GM20431 (cell line): ENCODE results near the gene CPZ.

Experiments used
- in situ Hi-C: fragments of 300-500 bp; cut with MseI, MboI; formaldehyde crosslinking; loops from one replicate; pipeline ENCODE4 v1.15.0; 2020; ENCODE audit warnings: low sequenced_read_pairs; ENCODE audit not compliant: unreplicated experiment

CPZ gene

GRCh38 chr4:8591626-8592365, 769 bp upstream of the CPZ start:
- in situ Hi-C loops, result loop anchor here (25.0 kb wide), 1 partner anchor 129 kb away; no protein-coding TSS in a partner anchor

GRCh38 chr4:8593264-8594096, 915 bp downstream of the CPZ start:
- in situ Hi-C loops, result loop anchor here (25.0 kb wide), 1 partner anchor 131 kb away; no protein-coding TSS in a partner anchor

DNA sequence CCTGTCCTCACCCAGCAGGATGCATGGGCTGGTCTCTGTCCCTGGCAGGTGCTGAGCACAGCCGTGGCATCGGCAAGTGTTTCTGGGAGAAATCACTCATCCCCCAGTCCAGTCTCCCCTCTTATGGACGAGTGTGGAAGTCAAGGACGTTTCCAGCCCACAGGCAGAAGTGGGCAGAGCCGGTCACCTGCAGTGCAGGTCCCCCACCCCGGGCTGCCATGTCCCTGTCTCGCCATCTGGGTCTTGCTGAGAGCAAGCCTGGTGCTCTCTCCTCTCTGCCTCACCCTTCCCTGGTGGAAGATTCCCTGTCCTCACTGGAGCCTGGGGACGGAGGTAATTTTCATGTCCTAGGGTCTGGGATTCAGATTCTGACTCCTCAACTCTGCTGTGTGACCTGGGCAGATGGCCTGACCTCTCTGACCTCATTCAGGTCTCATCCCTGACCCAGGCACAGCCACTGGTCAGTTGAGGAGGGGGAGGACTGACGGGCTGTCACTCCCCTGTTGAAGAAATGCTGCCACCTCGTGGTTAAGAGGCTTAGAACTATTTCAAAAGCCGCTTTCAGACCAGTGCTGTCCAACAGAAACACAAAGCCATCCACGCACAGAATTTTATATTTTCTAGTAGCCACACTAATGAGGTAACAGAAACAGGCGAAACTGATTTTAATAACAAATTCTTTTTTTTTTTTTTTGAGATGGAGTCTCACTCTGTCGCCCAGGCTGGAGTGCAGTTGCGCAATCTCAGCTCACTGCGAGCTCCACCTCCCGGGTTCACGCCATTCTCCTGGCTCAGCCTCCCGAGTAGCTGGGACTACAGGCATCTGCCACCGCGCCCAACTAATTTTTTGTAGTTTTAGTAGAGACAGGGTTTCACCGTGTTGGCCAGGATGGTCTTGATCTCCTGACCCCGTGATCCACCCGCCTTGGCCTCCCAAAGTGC, 1.8 kb downstream of the CPZ start:
- in situ Hi-C loops, result loop anchor here (25.0 kb wide), 1 partner anchor 132 kb away; no protein-coding TSS in a partner anchor

GRCh38 chr4:8595237-8596087, 2.9 kb downstream of the CPZ start:
- in situ Hi-C loops, result loop anchor here (25.0 kb wide), 1 partner anchor 133 kb away; no protein-coding TSS in a partner anchor

GRCh38 chr4:8596891-8597290, 4.3 kb downstream of the CPZ start:
- in situ Hi-C loops, result loop anchor here (25.0 kb wide), 1 partner anchor 135 kb away; no protein-coding TSS in a partner anchor

DNA sequence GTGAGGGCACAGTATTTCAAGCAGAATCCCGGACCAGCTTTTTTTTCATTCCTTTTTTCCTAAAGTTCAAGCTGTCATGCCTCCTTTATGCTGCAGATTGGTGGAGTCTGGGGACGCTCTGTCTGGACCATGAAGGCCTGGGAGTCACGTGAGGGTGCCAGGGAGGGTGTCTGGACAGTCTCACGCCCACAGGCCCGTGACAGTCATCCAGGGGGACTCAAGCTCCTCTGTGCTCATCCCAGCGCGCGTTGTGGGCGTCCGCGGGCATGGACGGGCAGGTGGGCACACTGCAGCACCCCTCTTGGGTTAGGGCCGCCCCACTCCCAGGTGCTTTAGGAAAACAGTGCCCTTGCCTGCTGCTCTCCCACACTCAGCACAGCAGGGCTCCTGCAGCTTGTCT, 4.8 kb downstream of the CPZ start:
- in situ Hi-C loops, result loop anchor here (25.0 kb wide), 1 partner anchor 135 kb away; no protein-coding TSS in a partner anchor

DNA sequence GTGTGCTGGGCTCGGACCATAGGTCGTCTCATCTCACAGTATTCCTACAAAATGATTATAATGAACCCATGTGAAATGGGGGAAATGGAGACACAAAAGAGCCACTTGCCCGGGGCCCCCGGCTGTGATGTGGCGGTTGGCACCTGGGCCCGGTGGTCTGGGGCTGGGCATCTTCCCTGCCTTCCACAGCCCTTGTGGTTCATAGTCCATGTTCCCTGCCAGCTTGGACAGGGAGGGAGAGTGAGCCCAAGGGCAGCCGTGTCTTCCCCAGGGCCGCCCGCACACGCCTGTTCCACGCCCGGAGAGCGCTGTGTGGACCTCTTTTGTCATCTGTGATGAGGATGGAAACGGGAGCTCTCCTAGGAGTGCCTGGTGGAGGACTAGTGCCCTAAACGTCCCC, 5.2 kb downstream of the CPZ start:
- in situ Hi-C loops, result loop anchor here (25.0 kb wide), 1 partner anchor 135 kb away; no protein-coding TSS in a partner anchor

- in situ Hi-C loops, result loop anchor here (25.0 kb wide), 1 partner anchor 136 kb away; no protein-coding TSS in a partner anchor
Measured at GRCh38 chr4:8598391-8599090, 6.0 kb downstream of the CPZ start.

DNA sequence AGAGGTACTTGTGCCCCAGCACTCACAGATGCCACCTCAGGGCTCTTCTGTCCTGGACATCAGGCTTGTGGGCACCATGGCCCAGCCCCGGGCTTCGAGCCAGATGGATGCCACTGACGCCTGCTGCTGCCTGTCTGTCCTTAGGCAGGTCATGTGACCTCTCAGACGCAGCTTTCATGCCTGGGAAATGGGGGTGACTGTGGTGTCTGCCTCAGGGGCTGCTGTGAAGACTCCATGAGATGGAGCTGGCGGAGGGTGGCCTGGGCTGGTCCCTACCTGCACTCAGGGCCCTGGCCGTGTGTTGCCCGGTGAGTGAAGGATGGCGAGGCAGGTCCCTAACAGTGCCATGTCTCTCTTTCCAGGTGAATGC, 6.5 kb downstream of the CPZ start:
- in situ Hi-C loops, result loop anchor here (25.0 kb wide), 1 partner anchor 137 kb away; no protein-coding TSS in a partner anchor

DNA sequence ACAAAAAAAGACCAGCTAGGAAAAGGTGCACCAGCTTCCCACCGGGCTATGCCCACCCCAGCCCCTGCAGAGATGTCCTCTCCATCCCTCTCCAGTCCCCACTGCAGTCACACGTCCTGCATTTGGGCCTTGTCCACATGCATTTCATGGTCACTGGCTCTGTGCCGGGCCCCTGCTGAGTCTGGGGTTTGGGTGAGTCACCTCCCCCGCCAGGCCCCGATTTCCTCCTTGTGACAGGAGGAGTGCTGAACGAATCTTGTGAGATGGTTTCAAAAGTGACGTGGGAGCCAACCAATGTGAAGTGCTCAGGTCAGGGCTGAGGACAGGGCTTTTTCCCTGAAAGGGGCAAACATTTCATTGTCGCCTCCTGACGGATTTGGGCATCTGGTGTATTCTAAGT, 7.1 kb downstream of the CPZ start:
- in situ Hi-C loops, result loop anchor here (25.0 kb wide), 1 partner anchor 137 kb away; no protein-coding TSS in a partner anchor

DNA sequence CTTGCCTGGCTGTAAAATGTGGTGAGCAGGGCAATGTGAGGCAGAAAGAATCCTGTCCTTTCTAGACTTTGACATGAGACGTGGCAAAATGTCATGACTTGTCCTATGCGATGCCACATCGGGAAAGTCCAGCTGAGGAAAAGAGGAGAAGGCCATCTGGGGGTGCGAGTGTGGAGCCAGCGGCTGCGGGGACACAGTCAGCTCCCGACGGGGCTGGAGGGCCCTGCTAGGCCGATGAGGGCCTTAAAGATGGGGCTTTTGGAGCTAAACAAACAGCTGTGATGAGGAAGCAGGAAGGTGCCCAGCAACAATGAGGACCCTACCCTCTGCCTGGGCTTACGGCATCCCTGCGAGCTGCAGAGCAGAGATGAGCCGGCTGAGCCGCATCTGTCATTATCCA, 7.7 kb downstream of the CPZ start:
- in situ Hi-C loops, result no loop called here

DNA sequence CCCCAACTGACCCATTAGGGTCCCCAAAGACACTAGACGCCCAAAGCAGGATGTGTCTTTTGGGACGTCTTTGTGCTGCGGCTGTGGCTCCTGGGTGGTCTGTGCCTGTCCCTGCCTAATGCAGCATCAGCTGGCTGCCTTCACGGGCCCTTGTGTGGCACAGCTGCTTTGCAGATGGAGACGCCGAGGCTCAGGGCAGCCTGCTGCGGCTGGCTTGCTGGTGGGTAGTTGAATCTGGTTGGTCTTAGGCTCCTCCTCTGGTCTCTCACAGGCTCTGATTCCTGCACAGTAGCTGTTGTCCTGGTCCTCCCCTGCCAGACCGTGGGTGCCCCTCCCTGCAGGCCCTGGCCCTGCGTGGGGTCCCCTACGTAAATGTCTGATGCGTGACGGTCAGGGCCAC, 8.1 kb downstream of the CPZ start:
- in situ Hi-C loops, result no loop called here

DNA sequence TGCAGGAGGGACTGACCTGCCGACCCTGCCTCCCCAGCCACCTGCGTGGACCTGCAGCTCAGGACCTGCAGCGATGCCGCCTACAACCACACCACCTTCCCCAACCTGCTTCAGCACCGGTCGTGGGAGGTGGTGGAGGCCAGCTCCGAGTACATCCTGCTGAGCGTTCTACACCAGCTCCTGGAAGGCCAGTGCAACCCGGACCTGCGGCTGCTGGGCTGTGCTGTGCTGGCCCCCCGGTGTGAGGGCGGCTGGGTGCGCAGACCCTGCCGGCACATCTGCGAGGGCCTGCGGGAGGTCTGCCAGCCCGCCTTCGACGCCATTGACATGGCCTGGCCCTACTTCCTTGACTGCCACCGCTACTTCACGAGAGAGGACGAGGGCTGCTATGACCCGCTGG, 8.5 kb downstream of the CPZ start:
- in situ Hi-C loops, result no loop called here

GRCh38 chr4:8601556-8601955, 9.0 kb downstream of the CPZ start:
- in situ Hi-C loops, result no loop called here

GRCh38 chr4:8602686-8603430, 10.3 kb downstream of the CPZ start:
- in situ Hi-C loops, result no loop called here

GRCh38 chr4:8603931-8604330, 11.4 kb downstream of the CPZ start:
- in situ Hi-C loops, result no loop called here

DNA sequence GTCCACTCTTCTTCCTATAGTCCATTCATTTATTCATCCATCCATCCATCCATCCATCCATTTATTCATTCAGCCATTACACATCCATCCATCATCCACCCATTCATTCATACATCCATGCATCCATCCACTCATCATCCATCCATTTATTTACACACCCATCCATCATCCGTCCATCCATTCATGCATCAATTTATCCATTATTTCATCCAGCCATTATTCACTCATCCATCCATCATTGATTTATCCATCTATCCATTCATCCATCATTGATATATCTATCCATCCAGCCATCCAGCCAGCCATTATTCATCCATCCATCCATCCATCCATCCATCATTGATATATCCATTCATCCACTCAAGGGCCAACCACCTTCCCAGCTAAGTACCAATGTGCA, 12.7 kb downstream of the CPZ start:
- in situ Hi-C loops, result no loop called here

- in situ Hi-C loops, result no loop called here
Measured at GRCh38 chr4:8606476-8606875, 13.9 kb downstream of the CPZ start.
